ENCODE results near the gene ROR2. TPM values are rescaled to one million over a fixed set of nuclear protein-coding genes. Genes with fewer than 3 reads are reported as not detected.

Gene ROR2
- total and polyA plus RNA-seq, 2 experiments from 2014 or later, result 8.1 to 18.8 TPM

- Mint-ChIP-seq H3K4me1 (peaks cover 9% of the 10 kb centered on the region; the same call in 1 of the 3 replicates), H3K27me3 (ENCODE audit: insufficient read depth, low read depth, poor library complexity) (peaks cover 13% of the 10 kb centered on the region), H3K9me3 (peaks cover 4% of the 10 kb centered on the region; the same call in 2 of the 3 replicates), H3K27ac (no peak overlapping the region), H3K4me3 (no peak overlapping the region), H3K36me3 (ENCODE audit: low read depth) (no peaks in the 10 kb centered on the region)
- Histone ChIP-seq H3K4me3 (no peak overlapping the region), H3K36me3 (ENCODE audit: insufficient read depth) (no peaks in the 10 kb centered on the region), H3K27ac (ENCODE audit: low read depth) (no peak overlapping the region), H3K4me2 (no peak overlapping the region), H3K27me3 (ENCODE audit: insufficient read depth) (no peaks in the 10 kb centered on the region), H3K79me2 (replicated peaks; ENCODE audit: insufficient read depth) (no peaks in the 10 kb centered on the region), H3K4me1 (ENCODE audit: insufficient read depth) (no peaks in the 10 kb centered on the region), H2AFZ (no peak overlapping the region), H3F3A (replicated peaks; ENCODE audit: low read depth) (no peaks in the 10 kb centered on the region), H4K20me1 (replicated peaks; ENCODE audit: insufficient read depth) (no peaks in the 10 kb centered on the region; the same call in 1 of the 2 replicates), H3K9me2 (ENCODE audit: insufficient read depth) (peaks cover 4% of the 10 kb centered on the region; the same call in 1 of the 2 replicates)
- no peak for DNase-seq (ENCODE audit: low spot score)
- TF ChIP-seq REST (IDR thresholded peaks at IDR 0.05; ENCODE audit: unreplicated experiment) (no peak), JUNB (IDR thresholded peaks at IDR 0.05; ENCODE audit: unreplicated experiment) (no peak), POLR2AphosphoS5 (IDR thresholded peaks at IDR 0.05; ENCODE audit: low read depth) (no peak), STAT1 (IDR thresholded peaks at IDR 0.05; ENCODE audit: unreplicated experiment) (no peak), EZH2phosphoT487 (IDR thresholded peaks at IDR 0.05; ENCODE audit: unreplicated experiment) (no peak)
- TF ChIP-seq, protein P1, sequence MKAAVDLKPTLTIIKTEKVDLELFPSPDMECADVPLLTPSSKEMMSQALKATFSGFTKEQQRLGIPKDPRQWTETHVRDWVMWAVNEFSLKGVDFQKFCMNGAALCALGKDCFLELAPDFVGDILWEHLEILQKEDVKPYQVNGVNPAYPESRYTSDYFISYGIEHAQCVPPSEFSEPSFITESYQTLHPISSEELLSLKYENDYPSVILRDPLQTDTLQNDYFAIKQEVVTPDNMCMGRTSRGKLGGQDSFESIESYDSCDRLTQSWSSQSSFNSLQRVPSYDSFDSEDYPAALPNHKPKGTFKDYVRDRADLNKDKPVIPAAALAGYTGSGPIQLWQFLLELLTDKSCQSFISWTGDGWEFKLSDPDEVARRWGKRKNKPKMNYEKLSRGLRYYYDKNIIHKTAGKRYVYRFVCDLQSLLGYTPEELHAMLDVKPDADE (IDR thresholded peaks at IDR 0.05), result no peak
- TF ChIP-seq, protein P2, sequence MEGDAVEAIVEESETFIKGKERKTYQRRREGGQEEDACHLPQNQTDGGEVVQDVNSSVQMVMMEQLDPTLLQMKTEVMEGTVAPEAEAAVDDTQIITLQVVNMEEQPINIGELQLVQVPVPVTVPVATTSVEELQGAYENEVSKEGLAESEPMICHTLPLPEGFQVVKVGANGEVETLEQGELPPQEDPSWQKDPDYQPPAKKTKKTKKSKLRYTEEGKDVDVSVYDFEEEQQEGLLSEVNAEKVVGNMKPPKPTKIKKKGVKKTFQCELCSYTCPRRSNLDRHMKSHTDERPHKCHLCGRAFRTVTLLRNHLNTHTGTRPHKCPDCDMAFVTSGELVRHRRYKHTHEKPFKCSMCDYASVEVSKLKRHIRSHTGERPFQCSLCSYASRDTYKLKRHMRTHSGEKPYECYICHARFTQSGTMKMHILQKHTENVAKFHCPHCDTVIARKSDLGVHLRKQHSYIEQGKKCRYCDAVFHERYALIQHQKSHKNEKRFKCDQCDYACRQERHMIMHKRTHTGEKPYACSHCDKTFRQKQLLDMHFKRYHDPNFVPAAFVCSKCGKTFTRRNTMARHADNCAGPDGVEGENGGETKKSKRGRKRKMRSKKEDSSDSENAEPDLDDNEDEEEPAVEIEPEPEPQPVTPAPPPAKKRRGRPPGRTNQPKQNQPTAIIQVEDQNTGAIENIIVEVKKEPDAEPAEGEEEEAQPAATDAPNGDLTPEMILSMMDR (conservative IDR thresholded peaks at IDR 0.05; ENCODE audit: low read depth in 2 of 2), result no peak
- ATAC-seq, result no peak
Measured at GRCh38 chr9:91766315-91767069, 183.5 kb downstream of the ROR2 start.

- Histone ChIP-seq H3K4me3 (no peak overlapping the region), H3F3A (replicated peaks; ENCODE audit: low read depth) (no peaks in the 10 kb centered on the region), H2AFZ (no peak overlapping the region), H4K20me1 (replicated peaks; ENCODE audit: insufficient read depth) (no peaks in the 10 kb centered on the region; the same call in 1 of the 2 replicates), H3K79me2 (replicated peaks; ENCODE audit: insufficient read depth) (no peaks in the 10 kb centered on the region), H3K4me2 (no peak overlapping the region), H3K36me3 (ENCODE audit: insufficient read depth) (no peaks in the 10 kb centered on the region), H3K4me1 (ENCODE audit: insufficient read depth) (no peaks in the 10 kb centered on the region), H3K27ac (ENCODE audit: low read depth) (no peak overlapping the region), H3K9me2 (ENCODE audit: insufficient read depth) (peaks cover 4% of the 10 kb centered on the region; the same call in 1 of the 2 replicates), H3K27me3 (ENCODE audit: insufficient read depth) (no peaks in the 10 kb centered on the region)
- Mint-ChIP-seq H3K9me3 (peaks cover 4% of the 10 kb centered on the region; the same call in 2 of the 3 replicates), H3K4me3 (no peak overlapping the region), H3K36me3 (ENCODE audit: low read depth) (no peaks in the 10 kb centered on the region), H3K27me3 (ENCODE audit: insufficient read depth, low read depth, poor library complexity) (peaks cover 13% of the 10 kb centered on the region), H3K4me1 (peaks cover 5% of the 10 kb centered on the region; the same call in 1 of the 3 replicates), H3K27ac (no peak overlapping the region)
- no peak for ATAC-seq
- DNase-seq (ENCODE audit: low spot score), result no peak
- no peak for TF ChIP-seq ZNF462 (CRISPR knock-in tag; IDR thresholded peaks at IDR 0.05)
Measured at GRCh38 chr9:91765296-91765695, 184.7 kb downstream of the ROR2 start.

Measured in GM23338 (cell line).